Loucy (cell line): ENCODE data around the gene RCAN1.
"Not testable (repeated sequence)": the region's sequence is repeated elsewhere in the genome, so short reads cannot be mapped to it uniquely, and the experiment has no call there.

Experiments
- H2AFZ ChIP-seq: fragments of 200-600 bp; sonication (generic); 2 replicates; pipeline ENCODE4 v1.6.0; 2016; ENCODE audit warnings: antibody characterized with exemption, mild to moderate bottlenecking, low read length, moderate library complexity
- H3F3A ChIP-seq: fragments of 200-600 bp; 2 replicates; pipeline ENCODE4 v1.6.0; 2016; ENCODE audit warnings: antibody characterized with exemption, low read depth, mild to moderate bottlenecking
- H3K27me3 ChIP-seq: fragments of 200-600 bp; sonication (generic); 2 replicates; pipeline ENCODE4 v1.6.1; 2014; ENCODE audit warnings: low read length, mild to moderate bottlenecking; ENCODE audit not compliant: insufficient read depth, poor library complexity, severe bottlenecking
- H3K36me3 ChIP-seq: fragments of 200-600 bp; sonication (generic); 2 replicates; pipeline ENCODE4 v1.6.1; 2016; ENCODE audit warnings: low read length; ENCODE audit not compliant: insufficient read depth
- H3K4me1 ChIP-seq: fragments of 200-600 bp; sonication (generic); 2 replicates; pipeline ENCODE4 v1.5.1; 2014; ENCODE audit warnings: low read length, mild to moderate bottlenecking; ENCODE audit not compliant: insufficient read depth, poor library complexity, severe bottlenecking
- H3K4me2 ChIP-seq: fragments of 200-600 bp; sonication (generic); 2 replicates; pipeline ENCODE4 v1.6.0; 2014; ENCODE audit warnings: antibody characterized with exemption, low read length, low read depth, mild to moderate bottlenecking; ENCODE audit not compliant: poor library complexity, severe bottlenecking
- H3K4me3 ChIP-seq: fragments of 200-600 bp; sonication (generic); 2 replicates; pipeline ENCODE4 v1.5.1; 2014; ENCODE audit warnings: low read length, mild to moderate bottlenecking, mixed read lengths; ENCODE audit not compliant: poor library complexity, severe bottlenecking
- H3K79me2 ChIP-seq: fragments of 200-600 bp; sonication (generic); 2 replicates; pipeline ENCODE4 v1.6.1; 2014; ENCODE audit warnings: low read length; ENCODE audit not compliant: insufficient read depth
- H3K9ac ChIP-seq: fragments of 200-600 bp; sonication (generic); 2 replicates; pipeline ENCODE4 v1.6.0; 2014; ENCODE audit warnings: mild to moderate bottlenecking, low read depth, low read length, moderate library complexity; ENCODE audit not compliant: poor library complexity, severe bottlenecking
- H3K9me2 ChIP-seq: fragments of 200-600 bp; sonication (generic); replicated peaks from 2 replicates; pipeline ENCODE4 v1.6.1; 2016; ENCODE audit warnings: low read depth, low read length, mixed read lengths
- H3K9me3 ChIP-seq: fragments of 200-600 bp; sonication (generic); 2 replicates; pipeline ENCODE4 v1.6.1; 2014; ENCODE audit warnings: mild to moderate bottlenecking, antibody characterized with exemption, low read length, low read depth; ENCODE audit not compliant: insufficient read depth
- H4K20me1 ChIP-seq: fragments of 200-600 bp; sonication (generic); 2 replicates; pipeline ENCODE4 v1.6.0; 2014; ENCODE audit warnings: antibody characterized with exemption, low read length, mild to moderate bottlenecking; ENCODE audit not compliant: insufficient read depth, poor library complexity, severe bottlenecking
- CTCF ChIP-seq: fragments of 200-600 bp; sonication (generic); conservative IDR thresholded peaks from 2 replicates; pipeline ENCODE4 v1.5.1; 2014; ENCODE audit warnings: mild to moderate bottlenecking, antibody characterized with exemption, low read length
- EZH2phosphoT487 ChIP-seq: fragments of 200-600 bp; IDR thresholded peaks from 2 replicates; pipeline ENCODE4 v1.6.1; 2018; ENCODE audit warnings: antibody characterized with exemption, mild to moderate bottlenecking, moderate library complexity, borderline replicate concordance

Gene RCAN1

GRCh38 chr21:34498623-34499022, 116.3 kb downstream of the RCAN1 start:
- TF ChIP-seq CTCF (no peak), EZH2phosphoT487 (no peak)
- no peaks in the 10 kb centered on the region for H3K36me3 ChIP-seq
- H3K9ac ChIP-seq: no peak overlapping the region
- peaks cover 13% of the 10 kb centered on the region; the same call in 1 of the 2 replicates for H3K9me3 ChIP-seq
- no peak overlapping the region for H3K4me3 ChIP-seq
- H3K27me3 ChIP-seq: no peaks in the 10 kb centered on the region
- no peaks in the 10 kb centered on the region for H3K9me2 ChIP-seq
- H3F3A ChIP-seq: no peaks in the 10 kb centered on the region
- H3K4me2 ChIP-seq: no peak overlapping the region
- H3K4me1 ChIP-seq: no peaks in the 10 kb centered on the region
- no peaks in the 10 kb centered on the region for H3K79me2 ChIP-seq
- no peaks in the 10 kb centered on the region for H4K20me1 ChIP-seq
- no peak overlapping the region for H2AFZ ChIP-seq

GRCh38 chr21:34483854-34484253, 131.1 kb downstream of the RCAN1 start:
- H3K79me2 ChIP-seq, H3F3A ChIP-seq, H2AFZ ChIP-seq, H3K4me1 ChIP-seq, H3K27me3 ChIP-seq, H3K9ac ChIP-seq, H3K9me2 ChIP-seq, H3K9me3 ChIP-seq, H3K4me2 ChIP-seq, H3K4me3 ChIP-seq, H4K20me1 ChIP-seq, H3K36me3 ChIP-seq: not testable (repeated sequence)

- H3K4me3 ChIP-seq, H3K9me2 ChIP-seq, H3K4me2 ChIP-seq, H3F3A ChIP-seq, H3K36me3 ChIP-seq, H3K27me3 ChIP-seq, H3K79me2 ChIP-seq, H3K9ac ChIP-seq, H3K4me1 ChIP-seq, H4K20me1 ChIP-seq, H2AFZ ChIP-seq, H3K9me3 ChIP-seq: not testable (repeated sequence)
Measured at GRCh38 chr21:34483435-34483834, 131.5 kb downstream of the RCAN1 start.

GRCh38 chr21:34467333-34467732, 147.6 kb downstream of the RCAN1 start:
- not testable (repeated sequence) for H4K20me1 ChIP-seq, H3F3A ChIP-seq, H3K27me3 ChIP-seq, H3K36me3 ChIP-seq, H2AFZ ChIP-seq, H3K9me2 ChIP-seq, H3K4me3 ChIP-seq, H3K79me2 ChIP-seq, H3K4me1 ChIP-seq, H3K4me2 ChIP-seq, H3K9me3 ChIP-seq, H3K9ac ChIP-seq
